HAP-1 (cell line): ENCODE data around the gene SPSB4.
"Not testable (repeated sequence)": the region's sequence is repeated elsewhere in the genome, so short reads cannot be mapped to it uniquely, and the experiment has no call there.

Experiments used
- DNase-seq, 2 experiments: peaks; one replicate each; pipeline ENCODE4 v3.0.0-alpha.2; 2016 to 2020; ENCODE audit warnings: low spot score in 2 of 2
- H3K27me3 ChIP-seq: fragments of 250-450 bp; sonication (Bioruptor Pico); 2 replicates; pipeline ENCODE4 v1.5.1; 2020; ENCODE audit warnings: low read depth, mild to moderate bottlenecking, moderate library complexity
- H3K36me3 ChIP-seq: fragments of 250-450 bp; sonication (Bioruptor Pico); replicated peaks from 2 replicates; pipeline ENCODE4 v1.5.1; 2020; ENCODE audit warnings: mild to moderate bottlenecking
- H3K4me1 ChIP-seq: fragments of 250-450 bp; sonication (Bioruptor Pico); 2 replicates; pipeline ENCODE4 v1.5.1; 2020; ENCODE audit warnings: mild to moderate bottlenecking
- H3K4me3 ChIP-seq: fragments of 250-450 bp; sonication (Bioruptor Pico); 2 replicates; pipeline ENCODE4 v1.5.1; 2020; ENCODE audit warnings: mild to moderate bottlenecking, moderate library complexity
- H3K9me3 ChIP-seq: fragments of 250-450 bp; sonication (Bioruptor Pico); 2 replicates; pipeline ENCODE4 v1.5.1; 2020; ENCODE audit warnings: mild to moderate bottlenecking, moderate library complexity
- in situ Hi-C: fragments of 300-500 bp; cut with MboI; formaldehyde crosslinking; loops from 3 replicates; pipeline ENCODE4 v1.14.3; 2020; ENCODE audit warnings: low sequenced_read_pairs, inconsistent platforms, mixed read lengths

The SPSB4 gene

GRCh38 chr3:141050576-141051442 is at the start of gene SPSB4:
Gene SPSB4 (plus strand): TSS chr3:141051347. CDS start chr3:141066105, 14,758 bp downstream.
- peak; percentile 76 to 88 for DNase-seq
- Histone ChIP-seq H3K9me3 (no peaks in the 10 kb centered on the region), H3K4me3 (peak within 1 kb of the TSS; percentile 45), H3K4me1 (no peaks in the 10 kb centered on the region), H3K36me3 (no peaks in the 10 kb centered on the region), H3K27me3 (peaks cover 8% of the 10 kb centered on the region)
- in situ Hi-C loops: no loop called here

GRCh38 chr3:141006344-141006743 is 44.8 kb upstream of the SPSB4 start:
- Histone ChIP-seq H3K27me3 (no peaks in the 10 kb centered on the region), H3K36me3 (no peaks in the 10 kb centered on the region), H3K4me1 (no peaks in the 10 kb centered on the region; the same call in 1 of the 2 replicates), H3K4me3 (no peak overlapping the region), H3K9me3 (no peaks in the 10 kb centered on the region)
- DNase-seq: no peak
- in situ Hi-C loops: loop anchor here (25.0 kb wide), 1 partner anchor 106 kb away; no protein-coding TSS in a partner anchor

DNA sequence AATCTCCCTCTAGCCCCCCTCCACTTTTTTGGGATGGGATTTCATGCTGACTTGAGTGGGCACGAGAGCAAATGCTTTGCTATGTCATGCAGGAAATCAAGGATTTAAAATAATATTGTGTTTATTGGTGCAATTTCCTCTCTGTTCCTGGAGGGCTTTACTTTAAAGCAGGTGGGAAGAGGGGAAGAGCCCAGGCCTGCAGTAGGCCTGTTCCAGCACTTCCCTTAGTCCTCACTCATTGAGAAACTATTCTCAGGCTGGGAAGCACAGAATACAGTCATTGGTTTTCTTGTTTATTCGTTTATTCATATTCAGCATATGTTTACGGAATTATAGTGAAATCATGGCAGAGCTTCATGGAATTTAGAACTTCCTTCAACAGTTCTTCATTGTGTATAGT is 41.7 kb upstream of the SPSB4 start:
- no peaks in the 10 kb centered on the region for H3K9me3 ChIP-seq
- H3K36me3 ChIP-seq: no peaks in the 10 kb centered on the region
- in situ Hi-C loops: loop anchor here (25.0 kb wide), 1 partner anchor 103 kb away; no protein-coding TSS in a partner anchor
- no peak for DNase-seq
- H3K4me3 ChIP-seq: no peak overlapping the region
- H3K27me3 ChIP-seq: no peaks in the 10 kb centered on the region
- no peaks in the 10 kb centered on the region; the same call in 1 of the 2 replicates for H3K4me1 ChIP-seq

GRCh38 chr3:141011232-141011996 is 39.7 kb upstream of the SPSB4 start:
- no peaks in the 10 kb centered on the region for H3K36me3 ChIP-seq
- H3K9me3 ChIP-seq: no peaks in the 10 kb centered on the region
- DNase-seq: peak; percentile 65 to 92
- H3K4me1 ChIP-seq: no peaks in the 10 kb centered on the region
- H3K4me3 ChIP-seq: no peak overlapping the region
- no peaks in the 10 kb centered on the region for H3K27me3 ChIP-seq
- in situ Hi-C loops: loop anchor here (25.0 kb wide), 1 partner anchor 101 kb away; no protein-coding TSS in a partner anchor

DNA sequence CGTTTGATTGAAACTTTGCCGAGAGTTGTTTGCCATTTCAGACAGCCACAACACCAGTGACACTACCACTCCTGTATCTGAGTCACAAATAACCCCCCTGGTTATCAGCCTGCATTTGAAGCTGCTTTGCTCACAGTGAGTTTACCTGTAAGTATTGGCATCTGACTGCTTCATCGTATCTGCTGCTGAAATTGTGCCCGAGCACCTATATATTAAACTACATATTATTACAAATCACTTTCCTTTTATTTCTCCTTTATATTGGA is 39.2 kb upstream of the SPSB4 start:
- Histone ChIP-seq H3K36me3 (no peaks in the 10 kb centered on the region), H3K4me1 (no peaks in the 10 kb centered on the region), H3K27me3 (no peaks in the 10 kb centered on the region), H3K9me3 (no peaks in the 10 kb centered on the region), H3K4me3 (no peak overlapping the region)
- in situ Hi-C loops: loop anchor here (25.0 kb wide), 1 partner anchor 100 kb away; no protein-coding TSS in a partner anchor
- DNase-seq: no peak

DNA sequence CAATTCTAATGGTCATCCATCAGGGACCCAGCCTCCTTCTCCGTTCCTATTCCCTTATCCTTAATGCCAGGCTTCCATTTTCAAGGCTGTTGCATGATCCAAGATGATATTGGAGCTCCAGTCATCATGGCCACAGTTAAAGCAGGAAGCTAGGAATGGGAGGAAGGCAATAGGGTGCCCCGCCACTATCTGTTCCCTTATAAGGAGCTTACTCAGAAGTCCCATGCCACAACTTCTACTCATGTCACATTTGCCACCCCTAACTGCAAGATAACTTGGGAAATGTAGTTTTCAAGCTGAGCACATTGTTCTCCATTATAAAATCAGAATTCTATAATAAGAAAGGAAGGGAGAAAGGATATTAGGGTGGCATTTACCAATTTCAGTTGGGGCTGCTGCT is 38.6 kb upstream of the SPSB4 start:
- in situ Hi-C loops: loop anchor here (25.0 kb wide), 1 partner anchor 100 kb away; no protein-coding TSS in a partner anchor
- no peak overlapping the region for H3K4me3 ChIP-seq
- DNase-seq: no peak
- no peaks in the 10 kb centered on the region for H3K36me3 ChIP-seq
- no peaks in the 10 kb centered on the region for H3K27me3 ChIP-seq
- no peaks in the 10 kb centered on the region for H3K4me1 ChIP-seq
- no peaks in the 10 kb centered on the region for H3K9me3 ChIP-seq

- DNase-seq: no peak
- no peaks in the 10 kb centered on the region for H3K27me3 ChIP-seq
- no peaks in the 10 kb centered on the region for H3K4me1 ChIP-seq
- no peaks in the 10 kb centered on the region for H3K36me3 ChIP-seq
- no peaks in the 10 kb centered on the region for H3K9me3 ChIP-seq
- in situ Hi-C loops: loop anchor here (25.0 kb wide), 1 partner anchor 97 kb away; no protein-coding TSS in a partner anchor
- H3K4me3 ChIP-seq: no peak overlapping the region
Measured at GRCh38 chr3:141015481-141015880, 35.7 kb upstream of the SPSB4 start.

DNA sequence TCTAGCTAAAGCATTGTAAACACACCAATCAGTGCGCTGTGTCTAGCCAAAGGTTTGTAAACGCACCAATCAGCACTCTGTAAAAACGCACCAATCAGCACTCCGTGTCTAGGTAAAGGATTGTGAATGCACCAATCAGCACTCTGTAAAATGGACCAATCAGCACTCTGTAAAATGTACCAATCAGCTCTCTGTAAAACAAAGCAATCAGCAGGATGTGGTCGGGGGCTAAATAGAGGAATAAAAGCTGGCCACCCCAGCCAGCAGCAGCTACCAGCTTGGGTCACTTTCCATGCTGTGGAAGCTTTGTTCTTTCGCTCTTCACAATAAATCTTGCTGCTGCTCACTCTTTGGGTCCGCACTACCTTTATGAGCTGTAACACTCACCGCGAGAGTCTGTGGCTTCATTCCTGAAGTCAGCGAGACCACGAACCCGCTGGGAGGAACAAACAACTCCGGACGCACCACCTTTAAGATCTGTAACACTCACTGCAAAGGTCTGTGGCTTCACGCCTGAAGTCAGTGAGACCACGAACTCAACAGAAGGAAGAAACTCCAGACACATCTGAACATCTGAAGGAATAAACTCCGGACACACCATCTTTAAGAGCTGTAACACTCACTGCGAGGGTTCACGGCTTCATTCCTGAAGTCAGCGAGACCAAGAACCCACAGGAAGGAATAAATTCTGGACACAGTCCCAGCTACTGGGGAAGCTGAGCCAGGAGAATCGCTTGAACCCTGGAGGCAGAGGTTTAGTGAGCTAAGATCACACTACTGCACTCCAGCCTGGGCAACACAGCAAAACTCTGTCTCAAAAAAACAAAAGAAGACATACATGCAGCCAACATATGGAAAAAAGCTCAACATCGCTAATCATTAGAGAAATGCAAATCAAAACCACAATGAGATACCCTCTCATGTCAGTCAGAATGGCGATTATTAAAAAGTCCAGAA is 33.5 kb upstream of the SPSB4 start:
- not testable (repeated sequence) for H3K4me1 ChIP-seq, H3K36me3 ChIP-seq, DNase-seq, H3K27me3 ChIP-seq, H3K9me3 ChIP-seq, H3K4me3 ChIP-seq
- in situ Hi-C loops: loop anchor here (25.0 kb wide), 1 partner anchor 95 kb away; no protein-coding TSS in a partner anchor

GRCh38 chr3:141019244-141019643 is 31.9 kb upstream of the SPSB4 start:
- no peak for DNase-seq
- in situ Hi-C loops: loop anchor here (25.0 kb wide), 1 partner anchor 93 kb away; no protein-coding TSS in a partner anchor
- H3K36me3 ChIP-seq: no peaks in the 10 kb centered on the region
- H3K4me1 ChIP-seq: no peaks in the 10 kb centered on the region
- no peaks in the 10 kb centered on the region for H3K9me3 ChIP-seq
- H3K27me3 ChIP-seq: no peaks in the 10 kb centered on the region
- no peak overlapping the region for H3K4me3 ChIP-seq

- Histone ChIP-seq H3K36me3 (no peaks in the 10 kb centered on the region), H3K4me1 (no peaks in the 10 kb centered on the region), H3K4me3 (no peak overlapping the region), H3K9me3 (no peaks in the 10 kb centered on the region), H3K27me3 (peaks cover 6% of the 10 kb centered on the region; the same call in 1 of the 2 replicates)
- no peak for DNase-seq
- in situ Hi-C loops: loop anchor here (25.0 kb wide), 1 partner anchor 92 kb away; no protein-coding TSS in a partner anchor
Measured at GRCh38 chr3:141020143-141020830, 30.9 kb upstream of the SPSB4 start.

DNA sequence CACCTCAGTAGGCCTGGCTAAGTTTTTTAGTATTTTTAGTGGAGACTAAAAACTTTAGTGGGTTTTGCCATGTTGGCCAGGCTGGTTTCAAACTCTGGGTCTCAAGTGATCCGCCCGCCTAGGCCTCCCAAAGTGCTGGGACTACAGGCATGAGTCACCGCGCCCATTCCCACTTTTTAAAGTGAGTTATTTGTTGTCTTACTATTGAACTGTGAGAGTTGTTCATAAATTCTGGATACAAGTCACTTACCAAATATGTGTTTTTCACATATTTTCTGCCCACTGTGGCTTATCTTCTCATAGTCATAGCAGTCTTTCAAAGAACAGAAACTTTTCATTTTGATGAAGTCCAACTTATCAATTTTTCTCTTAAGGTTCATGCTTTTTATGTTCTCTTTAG is 29.9 kb upstream of the SPSB4 start:
- H3K4me1 ChIP-seq: no peaks in the 10 kb centered on the region
- peaks cover 11% of the 10 kb centered on the region for H3K27me3 ChIP-seq
- in situ Hi-C loops: loop anchor here (25.0 kb wide), 1 partner anchor 91 kb away; no protein-coding TSS in a partner anchor
- no peaks in the 10 kb centered on the region for H3K9me3 ChIP-seq
- no peak overlapping the region for H3K4me3 ChIP-seq
- H3K36me3 ChIP-seq: no peaks in the 10 kb centered on the region
- no peak for DNase-seq

DNA sequence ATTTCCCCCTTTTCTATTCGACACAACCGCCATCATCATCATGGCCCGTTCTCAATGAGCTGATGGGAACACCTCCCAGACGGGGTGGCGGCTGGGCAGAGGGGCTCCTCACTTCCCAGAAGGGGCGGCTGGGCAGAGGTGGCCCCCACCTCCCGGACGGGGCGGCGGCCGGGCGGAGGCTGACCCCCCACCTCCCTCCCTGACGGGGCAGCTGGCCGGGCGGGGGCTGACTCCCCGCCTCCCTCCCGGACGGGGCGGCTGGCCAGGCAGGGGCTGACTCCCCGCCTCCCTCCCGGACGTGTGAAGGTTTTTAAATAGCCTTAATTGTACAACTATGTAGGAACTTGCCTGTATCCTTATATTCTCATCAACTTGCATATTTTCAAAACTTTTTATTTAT is 20.9 kb upstream of the SPSB4 start:
- Histone ChIP-seq H3K4me1 (no peaks in the 10 kb centered on the region), H3K9me3 (0 out of 2 replicates have a peak, but pooled peaks cover 3% of the 10 kb centered on the region), H3K4me3 (no peak overlapping the region), H3K27me3 (peaks cover 5% of the 10 kb centered on the region; the same call in 1 of the 2 replicates), H3K36me3 (no peaks in the 10 kb centered on the region)
- DNase-seq: no peak
- in situ Hi-C loops: no loop called here
